HepG2 (cell line): Measurements from ENCODE around the gene C9orf50. TPM values are rescaled to one million over a fixed set of nuclear protein-coding genes. Genes with fewer than 3 reads are reported as not detected.

Experiments used
- ATAC-seq: fragments of 200-7000 bp; cut with Tn5 transposase; 3 replicates; pipeline ENCODE4 v1.9.1; 2020; ENCODE audit warnings: mild to moderate bottlenecking, moderate library complexity
- BruUV-seq: library from RNA; stranded (reverse); fragments of 400-500 nt; replicated peaks from 2 replicates; lab custom pipeline; 2021; lab: Mats Ljungman, UMichigan
- CTCF ChIA-PET: fragments of 300-600 bp; formaldehyde crosslinking; extraction: SDS; loops from one replicate; lab custom pipeline; 2021; ENCODE audit warnings: low total read pairs, inconsistent platforms, low intra/inter-chr PET ratio; lab: Yijun Ruan, JAX
- POLR2A ChIA-PET: fragments of 350-600 bp; sonication (Branson Sonifier 250); formaldehyde crosslinking; loops from one replicate; lab custom pipeline; 2020; ENCODE audit warnings: antibody characterized with exemption, inconsistent platforms; lab: Yijun Ruan, JAX
- DNase-seq: peaks from one replicate; pipeline ENCODE4 v3.0.0-alpha.2; 2015; ENCODE audit warnings: low spot score
- FAIRE-seq: peaks from 3 replicates; lab custom pipeline; 2011; peaks lifted over from hg19 to GRCh38; lab: Jason Lieb, UNC
- H2AFZ ChIP-seq: one replicate; pipeline ENCODE4 v1.6.1; 2011; ENCODE audit warnings: low read length, inconsistent platforms
- H3K27ac ChIP-seq: fragments of 300-600 bp; 3 replicates; pipeline ENCODE4 v1.8.0; 2011; ENCODE audit warnings: mixed run types, mild to moderate bottlenecking, mixed read lengths, low read length, inconsistent platforms; ENCODE audit not compliant: insufficient read depth; ENCODE audit errors: extremely low read length
- H3K27me3 ChIP-seq, 2 experiments: fragments of 200-600 bp in 1 of 2; 2 replicates in 1 of 2; 3 replicates in 1 of 2; pipeline versions ENCODE4 v1.6.0 to v1.8.0; 2011; ENCODE audit warnings: low read length in 2 of 2, mild to moderate bottlenecking in 2 of 2, moderate library complexity in 2 of 2, inconsistent platforms in 1 of 2; ENCODE audit not compliant: insufficient read depth in 2 of 2, control insufficient read depth in 1 of 2
- H3K36me3 ChIP-seq, 2 experiments: fragments of 200-600 bp in 1 of 2; replicated peaks in 1 of 2; 2 replicates in 1 of 2; 3 replicates in 1 of 2; pipeline versions ENCODE4 v1.5.1 to v1.8.0; 2011; ENCODE audit warnings: low read length in 2 of 2, inconsistent platforms in 1 of 2; ENCODE audit not compliant: insufficient read depth in 2 of 2, control insufficient read depth in 1 of 2
- H3K4me1 ChIP-seq: 2 replicates; pipeline ENCODE4 v1.5.1; 2012; ENCODE audit warnings: low read length, inconsistent platforms; ENCODE audit not compliant: insufficient read depth
- H3K4me2 ChIP-seq: 2 replicates; pipeline ENCODE4 v1.6.0; 2011; ENCODE audit warnings: low read depth, low read length, inconsistent platforms
- H3K4me3 ChIP-seq, 3 experiments: fragments of 200-600 bp in 1 of 3; sonication (generic), shearing (Covaris generic) in 1 of 3; replicated peaks in 1 of 3; 2 replicates each; pipeline ENCODE4 v1.5.1; 2011 to 2016; ENCODE audit warnings: low read length in 3 of 3, inconsistent platforms in 2 of 3, low read depth in 2 of 3, mild to moderate bottlenecking in 2 of 3, control low read depth in 1 of 3, mixed read lengths in 1 of 3; ENCODE audit not compliant: insufficient read depth in 1 of 3
- H3K79me2 ChIP-seq: one replicate; pipeline ENCODE4 v1.6.1; 2011; ENCODE audit warnings: low read length, inconsistent platforms; ENCODE audit not compliant: insufficient read depth
- H3K9ac ChIP-seq: 2 replicates; pipeline ENCODE4 v1.6.0; 2011; ENCODE audit warnings: mild to moderate bottlenecking, low read depth, low read length, inconsistent platforms; ENCODE audit not compliant: insufficient read depth
- H3K9me3 ChIP-seq: 2 replicates; pipeline ENCODE4 v1.5.1; 2012; ENCODE audit warnings: mild to moderate bottlenecking, low read length
- H4K20me1 ChIP-seq: 2 replicates; pipeline ENCODE4 v1.6.0; 2011; ENCODE audit warnings: inconsistent platforms, mild to moderate bottlenecking, low read length, moderate library complexity; ENCODE audit not compliant: insufficient read depth
- AFF4 ChIP-seq: sonication (generic); formaldehyde crosslinking; IDR thresholded peaks from 2 replicates; pipeline ENCODE4 v1.4.0; 2020; ENCODE audit warnings: missing genetic modification reagents
- AHR ChIP-seq: IDR thresholded peaks from 2 replicates; pipeline ENCODE4 v1.6.1; 2018; ENCODE audit warnings: missing genetic modification reagents, missing compliant biosample characterization
- HDAC2 ChIP-seq: sonication (generic); formaldehyde crosslinking; IDR thresholded peaks from 2 replicates; pipeline ENCODE4 v1.4.0; 2020; ENCODE audit warnings: missing genetic modification reagents
- HMG20B ChIP-seq: conservative IDR thresholded peaks from 2 replicates; pipeline ENCODE4 v1.6.1; 2016; ENCODE audit warnings: missing genetic modification reagents, missing compliant biosample characterization
- HNF4G ChIP-seq, 2 experiments: sonication (generic) in 1 of 2; formaldehyde crosslinking in 1 of 2; IDR thresholded peaks; 2 replicates each; pipeline versions ENCODE4 v1.4.0 to v1.6.1; 2011 to 2020; ENCODE audit warnings: borderline replicate concordance in 2 of 2, low read depth in 2 of 2, mild to moderate bottlenecking in 2 of 2, low read length in 1 of 2, missing genetic modification reagents in 1 of 2, moderate library complexity in 1 of 2
- JUND ChIP-seq: sonication (generic); formaldehyde crosslinking; IDR thresholded peaks from 2 replicates; pipeline ENCODE4 v1.8.0; 2022; ENCODE audit warnings: mild to moderate bottlenecking, missing genetic modification reagents
- NRL ChIP-seq: sonication (generic); formaldehyde crosslinking; IDR thresholded peaks from 2 replicates; pipeline ENCODE4 v1.5.0; 2020; ENCODE audit warnings: missing genetic modification reagents, mild to moderate bottlenecking, moderate library complexity, borderline replicate concordance
- THAP8 ChIP-seq: sonication (generic); formaldehyde crosslinking; IDR thresholded peaks from 2 replicates; pipeline ENCODE4 v1.5.1; 2020; ENCODE audit warnings: missing genetic modification reagents, mild to moderate bottlenecking, borderline replicate concordance
- ZBTB4 ChIP-seq: sonication (generic); formaldehyde crosslinking; IDR thresholded peaks from 2 replicates; pipeline ENCODE4 v1.4.0; 2020; ENCODE audit warnings: missing genetic modification reagents, mild to moderate bottlenecking, borderline replicate concordance
- ZNF569 ChIP-seq: sonication (generic); formaldehyde crosslinking; IDR thresholded peaks from 2 replicates; pipeline ENCODE4 v1.5.0; 2020; ENCODE audit warnings: mild to moderate bottlenecking, missing genetic modification reagents, moderate library complexity, borderline replicate concordance
- WGBS: methylation state at CpG from one replicate; pipeline ENCODE4 v1.1.6; 2017; ENCODE audit warnings: low lambda C conversion rate; 5-methylcytosine and 5-hydroxymethylcytosine counted together
- in situ Hi-C: cut with HindIII; loops from 2 replicates; pipeline ENCODE4 v1.10.0; 2017; ENCODE audit warnings: low pct_unique_long_range_greater_than_20kb; ENCODE audit not compliant: extremely low pct_ligation_motif_present
- intact Hi-C: fragments of 100-400 bp; cut with micrococcal nuclease; formaldehyde crosslinking; loops from one replicate; pipeline ENCODE4 v1.10.0; 2022; ENCODE audit not compliant: unreplicated experiment
- polyA plus RNA-seq, 8 experiments: library from polyadenylated mRNA; depleted of rRNA in 3 of 8; stranded (reverse) in 7 of 8; unstranded in 1 of 8; fragments of >200 nt; fragmentation: Illumina TruSeq in 4 of 8; extraction: Trizol in 4 of 8; gene quantifications; 2 replicates each; pipeline versions ENCODE4 v1.2.1 to v1.2.3, GENCODE V29; 2011 to 2016; ENCODE audit warnings: low read depth in 4 of 8, missing spikeins in 1 of 8, mixed read lengths in 1 of 8; ENCODE audit not compliant: insufficient read depth in 1 of 8
- total RNA-seq, 5 experiments: library from RNA; depleted of rRNA; stranded (reverse); fragments of >200 nt; fragmentation: Illumina TruSeq; extraction: Trizol; gene quantifications; 2 replicates each; pipeline ENCODE4 v1.2.3, GENCODE V29; 2016; ENCODE audit warnings: low read depth in 1 of 5

Gene C9orf50
- total and polyA plus RNA-seq, 2 of the 13 experiments (the other 11 are each of a cell fraction or from before 2014, with no cell fraction given) = not detected

- peak overlapping the region; percentile 19; the same call in 1 of the 2 replicates for H3K9ac ChIP-seq
- TSS peak; percentile 79 for BruUV-seq
- in situ Hi-C loops (no loop called here), intact Hi-C loops (no loop called here)
- WGBS = 62% methylated on average over 6 of the region's 11 CpGs
- no peaks in the 10 kb centered on the region for H4K20me1 ChIP-seq
- peak overlapping the region in 2 of 3 experiments; percentile 36 to 41; a peak in 5 of 6 replicates for H3K4me3 ChIP-seq
- H3K4me2 ChIP-seq = peak overlapping the region; percentile 67
- H3K4me1 ChIP-seq = peaks cover 75% of the 10 kb centered on the region
- FAIRE-seq (peak; percentile 91), DNase-seq (peak; percentile 91), ATAC-seq (peak; percentile 70)
- no peak overlapping the region for H2AFZ ChIP-seq
- H3K27ac ChIP-seq = peak overlapping the region; percentile 50
- ChIA-PET POLR2A (interaction anchor here (0.8 to 2.9 kb wide), 21 partner anchors 10 to 440 kb away, joined by 3 to 61 read pairs (median 4); partner anchors contain the start of gene IER5L), CTCF (no interaction called here)
- no peaks in the 10 kb centered on the region for H3K36me3 ChIP-seq
- H3K27me3 ChIP-seq = no peaks in the 10 kb centered on the region
- H3K9me3 ChIP-seq = no peaks in the 10 kb centered on the region
- H3K79me2 ChIP-seq = peaks cover 9% of the 10 kb centered on the region
- no peak for TF ChIP-seq ZNF569
- no peak for TF ChIP-seq JUND (CRISPR knock-in tag)
- no peak for TF ChIP-seq NRL (CRISPR knock-in tag)
- TF ChIP-seq ZBTB4 (CRISPR knock-in tag) = no peak
- TF ChIP-seq HNF4G (IDR thresholded peaks at IDR 0.05; ENCODE audit: borderline replicate concordance, low read depth, low read length) = no peak
- no peak for TF ChIP-seq HNF4G (CRISPR knock-in tag; IDR thresholded peaks at IDR 0.05; ENCODE audit: borderline replicate concordance, low read depth)
- TF ChIP-seq AHR (CRISPR knock-in tag) = no peak
- no peak for TF ChIP-seq THAP8 (CRISPR knock-in tag)
- TF ChIP-seq HDAC2 (CRISPR knock-in tag) = no peak; the same call in 1 of the 2 replicates
- TF ChIP-seq AFF4 (CRISPR knock-in tag) = no peak
- TF ChIP-seq HMG20B (CRISPR knock-in tag) = no peak
Measured at GRCh38 chr9:129580211-129580915, 40.5 kb downstream of the C9orf50 start.
